NCI-H748 (cell line): ENCODE data around the gene SLC31A1.

Experiments
- DNase-seq: peaks from one replicate; lab custom pipeline; 2025; ENCODE audit not compliant: unreplicated experiment; lab: John Stamatoyannopoulos, UW

Gene SLC31A1

GRCh38 chr9:113301548-113301947 is 80.2 kb downstream of the SLC31A1 start:
- no peak for DNase-seq

DNA sequence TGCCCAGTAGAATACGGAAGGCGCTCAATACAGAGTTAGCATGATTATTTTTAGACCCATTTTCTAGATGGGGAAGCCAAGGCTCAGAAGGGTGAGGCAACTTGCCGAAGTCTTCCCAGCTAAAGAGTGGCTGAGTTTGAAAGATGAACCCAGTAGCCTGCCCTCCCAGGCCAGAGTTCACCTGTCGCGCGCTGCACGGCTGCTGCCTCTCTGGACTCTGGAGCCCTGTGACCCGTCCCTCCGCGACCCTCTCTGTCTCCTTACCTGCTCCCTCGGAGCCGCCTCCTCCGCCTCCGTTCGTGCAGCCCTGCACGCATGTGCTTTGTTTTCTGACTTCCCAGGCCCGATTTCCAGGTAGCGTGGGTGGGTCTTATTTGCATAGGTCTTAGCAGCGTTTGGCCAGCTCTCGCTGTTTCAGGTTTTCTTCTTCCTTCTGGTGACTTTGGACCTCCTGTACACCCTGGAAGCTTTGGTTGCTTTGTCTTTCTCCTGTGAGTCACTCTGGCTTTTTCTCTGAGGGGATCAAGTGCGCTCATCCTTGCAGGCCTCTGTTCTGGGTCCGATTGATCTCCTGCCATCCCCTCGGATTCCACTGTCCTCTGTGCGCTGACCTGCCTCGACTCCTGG is 81.6 kb downstream of the SLC31A1 start, which contains the start of gene RNF183:
Gene RNF183, minus strand, starts transcription at position 585 of the 627 bp plus-strand sequence. CDS start 5,192 bp downstream, outside the sequence.
- DNase-seq = no peak

DNA sequence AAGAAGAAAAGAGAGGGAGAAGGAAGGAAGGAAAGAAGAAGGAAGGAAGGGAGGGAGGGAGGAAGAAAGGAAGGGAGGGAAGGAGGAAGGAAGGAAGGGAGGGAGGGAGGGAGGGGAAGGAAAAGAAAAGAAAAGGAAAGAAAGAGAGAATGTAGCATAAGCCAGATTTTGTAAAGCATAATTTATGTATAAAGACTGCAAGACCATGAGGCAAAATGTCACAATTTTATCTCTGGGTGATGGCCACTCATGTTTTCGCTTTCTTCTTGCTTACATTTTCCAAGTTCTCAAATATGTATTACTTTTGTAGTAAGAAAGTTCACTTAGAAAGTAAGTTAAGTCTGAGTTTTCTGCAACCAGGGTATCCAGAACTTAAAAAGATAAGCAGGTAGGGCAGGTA is 85.2 kb downstream of the SLC31A1 start:
- DNase-seq = no peak

- no peak for DNase-seq
Observed at GRCh38 chr9:113307396-113307975, 86.1 kb downstream of the SLC31A1 start.

DNA sequence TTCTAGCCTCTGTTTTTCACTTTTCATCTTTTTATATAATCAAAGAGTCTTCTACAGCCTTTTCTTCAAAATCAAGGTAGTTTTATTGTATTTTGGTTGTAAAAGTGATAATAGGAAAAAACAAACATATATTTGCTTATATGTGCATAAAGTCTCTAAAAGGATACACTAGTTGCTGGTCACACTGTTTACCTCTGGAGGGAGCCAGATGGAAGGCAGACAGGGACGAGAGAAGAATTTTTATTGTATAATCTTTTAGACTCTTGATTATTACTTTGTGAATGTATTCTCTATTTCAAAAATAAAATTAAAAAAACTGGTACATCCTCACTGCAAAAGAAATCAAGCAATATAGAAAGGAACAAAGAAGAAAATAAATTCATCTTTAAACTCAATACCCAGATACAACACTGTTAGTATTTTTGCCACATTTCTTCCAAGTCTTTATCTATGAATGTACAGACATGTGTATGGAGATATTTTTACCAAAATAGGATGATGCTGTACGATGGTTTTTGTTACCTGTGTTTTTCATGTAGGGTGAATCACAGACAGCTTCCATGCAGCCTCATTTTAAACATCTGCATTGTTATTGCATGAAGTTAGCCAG is 88.0 kb downstream of the SLC31A1 start:
- peak; percentile 40 for DNase-seq

DNA sequence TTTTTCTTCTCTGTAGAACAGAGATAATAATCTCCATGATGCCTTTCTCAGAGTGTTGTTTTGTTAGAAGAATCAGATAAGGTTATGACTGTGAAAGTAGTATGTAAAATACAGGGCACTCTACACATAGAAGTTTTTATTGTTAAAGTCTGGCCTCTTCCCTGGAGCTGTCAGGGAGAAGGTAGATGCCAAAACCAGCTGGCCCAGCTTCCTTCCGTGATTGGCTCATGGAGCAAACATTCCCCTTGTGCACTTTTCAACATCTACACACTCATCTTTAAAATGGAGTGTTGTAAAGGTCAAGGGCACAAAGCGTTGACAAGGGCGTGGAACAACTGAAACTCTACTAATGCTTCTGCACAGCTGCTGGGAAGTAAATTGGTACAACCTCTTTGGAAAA is 89.2 kb downstream of the SLC31A1 start:
- no peak for DNase-seq

DNA sequence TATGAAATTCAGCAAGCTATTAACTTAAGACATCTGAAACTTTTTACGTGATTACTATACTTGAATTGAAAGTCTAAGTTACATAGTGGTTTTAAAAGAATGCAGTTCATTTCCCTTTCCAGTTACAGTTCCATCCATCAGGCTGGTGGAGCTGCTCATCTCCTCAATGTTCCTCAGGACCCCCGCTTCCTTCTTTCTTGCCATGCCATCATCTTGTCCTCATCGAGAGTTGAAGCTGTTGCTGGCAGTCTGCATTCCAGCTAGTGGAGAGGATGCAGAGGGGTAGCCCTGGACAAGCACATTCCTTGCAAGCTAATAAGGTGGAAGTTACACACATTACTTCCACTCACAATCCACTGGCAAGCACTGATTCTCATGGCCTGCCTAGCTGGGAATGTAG is 90.6 kb downstream of the SLC31A1 start:
- DNase-seq = no peak

- no peak for DNase-seq
Observed at GRCh38 chr9:113313261-113313660, 91.9 kb downstream of the SLC31A1 start.
